K562 (cell line): Measurements from ENCODE around the gene VMP1. TPM values are rescaled to one million over a fixed set of nuclear protein-coding genes. Genes with fewer than 3 reads are reported as not detected.
A peak's percentile ranks its signal among the peaks of the same experiment; 100 is the strongest.

Experiments used
- ATF7 ChIP-seq: fragments of 450-650 bp; IDR thresholded peaks from 2 replicates; pipeline ENCODE4 v1.7.1; 2014; ENCODE audit warnings: mild to moderate bottlenecking, moderate library complexity
- CBX1 ChIP-seq: sonication (generic); IDR thresholded peaks from 2 replicates; pipeline ENCODE4 v1.6.1; 2016; ENCODE audit warnings: antibody characterized with exemption, low read depth, mild to moderate bottlenecking
- LEF1 ChIP-seq: fragments of 450-650 bp; IDR thresholded peaks from 2 replicates; pipeline ENCODE4 v1.6.1; 2016; ENCODE audit warnings: mild to moderate bottlenecking
- NEUROD1 ChIP-seq: fragments of 150-350 bp; IDR thresholded peaks from 2 replicates; pipeline ENCODE4 v1.6.1; 2014; ENCODE audit warnings: borderline replicate concordance, low read length, low read depth; ENCODE audit not compliant: partially characterized antibody
- NFATC3 ChIP-seq: fragments of 450-650 bp; IDR thresholded peaks from 2 replicates; pipeline ENCODE4 v1.6.1; 2017; ENCODE audit warnings: mild to moderate bottlenecking
- RBBP5 ChIP-seq: fragments of 200-600 bp; sonication (generic); IDR thresholded peaks from 2 replicates; pipeline ENCODE4 v1.6.1; 2012; ENCODE audit warnings: borderline replicate concordance, mild to moderate bottlenecking, low read length, control low read depth, inconsistent platforms; ENCODE audit not compliant: insufficient read depth, poor library complexity, severe bottlenecking
- TAF9B ChIP-seq: fragments of 450-650 bp; IDR thresholded peaks from 2 replicates; pipeline ENCODE4 v1.6.1; 2018; ENCODE audit warnings: mild to moderate bottlenecking; ENCODE audit not compliant: partially characterized antibody
- ZNF507 ChIP-seq: conservative IDR thresholded peaks from 2 replicates; pipeline ENCODE4 v1.6.1; 2017; ENCODE audit warnings: missing genetic modification characterization, missing compliant biosample characterization
- polyA plus RNA-seq, 8 experiments: library from polyadenylated mRNA; depleted of rRNA in 4 of 8; stranded (reverse) in 5 of 8; unstranded in 3 of 8; fragments of >200 nt; fragmentation: Nextera tagmentation in 2 of 8; fragmentation: Illumina TruSeq in 1 of 8; extraction: Ambion mirVana in 2 of 8; extraction: Trizol in 1 of 8; gene quantifications; 2 replicates each; pipeline versions ENCODE4 v1.2.1 to v1.2.3, GENCODE V29; 2011 to 2014; ENCODE audit warnings: inconsistent platforms in 1 of 8, missing spikeins in 1 of 8
- total RNA-seq, 7 experiments: library from RNA; depleted of rRNA in 6 of 7; stranded (reverse); fragments of >200 nt in 6 of 7; fragmentation: Illumina TruSeq in 2 of 7; extraction: Trizol in 2 of 7; gene quantifications; 2 replicates each; pipeline versions ENCODE4 v1.2.1 to v1.2.3, GENCODE V29; 2011 to 2021; ENCODE audit warnings: low replicate concordance in 1 of 7
- TF ChIP-seq, protein P1 (sequence below): sonication (generic); formaldehyde crosslinking; IDR thresholded peaks from 2 replicates; pipeline ENCODE4 v1.8.0; 2023; ENCODE audit warnings: mild to moderate bottlenecking, missing genetic modification reagents
- TF ChIP-seq, protein P2 (sequence below): fragments of 450-650 bp; IDR thresholded peaks from 2 replicates; pipeline ENCODE4 v1.6.1; 2014; ENCODE audit warnings: low read depth, mild to moderate bottlenecking, moderate library complexity, borderline replicate concordance
- TF ChIP-seq, protein P3 (sequence below): fragments of 250-450 bp; sonication (Bioruptor Pico); IDR thresholded peaks from 2 replicates; pipeline ENCODE4 v1.4.0; 2020
- TF ChIP-seq, protein P4 (sequence below): fragments of 450-650 bp; formaldehyde crosslinking; IDR thresholded peaks from 2 replicates; pipeline ENCODE4 v1.4.0; 2020; ENCODE audit warnings: mild to moderate bottlenecking
- TF ChIP-seq, protein P5 (sequence below): fragments of 250-450 bp; sonication (Bioruptor Pico); IDR thresholded peaks from 2 replicates; pipeline ENCODE4 v1.8.0; 2021; ENCODE audit warnings: mild to moderate bottlenecking, moderate library complexity
- TF ChIP-seq, protein P6 (sequence below), 2 experiments: fragments of 250-450 bp in 1 of 2; fragments of 450-650 bp in 1 of 2; sonication (Bioruptor Pico) in 1 of 2; IDR thresholded peaks; 2 replicates each; pipeline versions ENCODE4 v1.6.1 to v1.8.0; 2016 to 2021; ENCODE audit warnings: mild to moderate bottlenecking in 2 of 2, moderate library complexity in 2 of 2, missing compliant biosample characterization in 1 of 2, missing genetic modification characterization in 1 of 2

Gene VMP1
- total and polyA plus RNA-seq, 9 of the 15 experiments (the other 6 are each of a cell fraction or from before 2014, with no cell fraction given), result 123 to 304 (median 151) TPM

DNA sequence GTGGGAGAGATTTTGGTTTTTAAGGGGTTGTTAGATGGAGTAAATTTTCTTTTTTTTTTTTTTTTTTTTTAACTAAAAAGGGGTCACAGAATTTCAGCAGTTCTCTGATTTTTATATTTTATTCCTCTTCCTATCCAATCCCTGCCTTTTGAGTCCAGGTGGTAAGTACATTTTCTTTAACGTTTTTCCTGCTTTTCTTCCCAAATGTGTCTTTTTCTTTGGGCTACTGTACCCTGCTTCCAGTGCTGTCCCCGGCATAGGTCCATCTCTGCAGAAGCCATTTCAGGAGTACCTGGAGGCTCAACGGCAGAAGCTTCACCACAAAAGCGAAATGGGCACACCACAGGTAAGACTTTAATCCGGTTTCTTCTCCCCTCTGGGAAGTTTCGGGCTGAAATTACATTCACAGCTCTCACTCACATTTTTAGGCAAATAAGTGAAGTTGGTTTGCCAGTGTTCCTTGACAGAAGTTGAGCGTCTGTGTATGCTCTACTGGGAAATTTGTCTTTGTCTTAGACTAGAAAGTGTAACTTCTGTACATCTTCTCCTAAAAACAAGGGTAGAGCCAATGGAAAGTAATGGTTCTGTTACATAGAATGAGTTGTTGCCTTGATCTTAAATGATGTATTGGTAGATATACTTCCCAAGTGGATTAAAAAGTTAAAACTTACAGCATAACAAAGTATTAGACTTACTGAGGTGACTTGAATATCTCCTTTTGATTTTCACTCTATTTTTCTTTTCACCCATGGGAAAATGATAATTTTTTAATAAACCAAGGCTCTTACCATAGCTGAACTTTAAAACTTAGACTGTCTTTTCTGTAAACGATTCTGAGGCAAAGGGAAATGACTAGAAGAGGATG lies 130.8 kb downstream of the VMP1 start (continued):
- TF ChIP-seq LEF1, result no peak
- TF ChIP-seq ATF7, result no peak
- TF ChIP-seq, protein P1, sequence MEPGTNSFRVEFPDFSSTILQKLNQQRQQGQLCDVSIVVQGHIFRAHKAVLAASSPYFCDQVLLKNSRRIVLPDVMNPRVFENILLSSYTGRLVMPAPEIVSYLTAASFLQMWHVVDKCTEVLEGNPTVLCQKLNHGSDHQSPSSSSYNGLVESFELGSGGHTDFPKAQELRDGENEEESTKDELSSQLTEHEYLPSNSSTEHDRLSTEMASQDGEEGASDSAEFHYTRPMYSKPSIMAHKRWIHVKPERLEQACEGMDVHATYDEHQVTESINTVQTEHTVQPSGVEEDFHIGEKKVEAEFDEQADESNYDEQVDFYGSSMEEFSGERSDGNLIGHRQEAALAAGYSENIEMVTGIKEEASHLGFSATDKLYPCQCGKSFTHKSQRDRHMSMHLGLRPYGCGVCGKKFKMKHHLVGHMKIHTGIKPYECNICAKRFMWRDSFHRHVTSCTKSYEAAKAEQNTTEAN (CRISPR knock-in tag), result no peak
- peak; percentile 54 for TF ChIP-seq NFATC3
- no peak for TF ChIP-seq ZNF507 (tag)
- TF ChIP-seq, protein P2, sequence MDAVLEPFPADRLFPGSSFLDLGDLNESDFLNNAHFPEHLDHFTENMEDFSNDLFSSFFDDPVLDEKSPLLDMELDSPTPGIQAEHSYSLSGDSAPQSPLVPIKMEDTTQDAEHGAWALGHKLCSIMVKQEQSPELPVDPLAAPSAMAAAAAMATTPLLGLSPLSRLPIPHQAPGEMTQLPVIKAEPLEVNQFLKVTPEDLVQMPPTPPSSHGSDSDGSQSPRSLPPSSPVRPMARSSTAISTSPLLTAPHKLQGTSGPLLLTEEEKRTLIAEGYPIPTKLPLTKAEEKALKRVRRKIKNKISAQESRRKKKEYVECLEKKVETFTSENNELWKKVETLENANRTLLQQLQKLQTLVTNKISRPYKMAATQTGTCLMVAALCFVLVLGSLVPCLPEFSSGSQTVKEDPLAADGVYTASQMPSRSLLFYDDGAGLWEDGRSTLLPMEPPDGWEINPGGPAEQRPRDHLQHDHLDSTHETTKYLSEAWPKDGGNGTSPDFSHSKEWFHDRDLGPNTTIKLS, result no peak
- TF ChIP-seq, protein P3, sequence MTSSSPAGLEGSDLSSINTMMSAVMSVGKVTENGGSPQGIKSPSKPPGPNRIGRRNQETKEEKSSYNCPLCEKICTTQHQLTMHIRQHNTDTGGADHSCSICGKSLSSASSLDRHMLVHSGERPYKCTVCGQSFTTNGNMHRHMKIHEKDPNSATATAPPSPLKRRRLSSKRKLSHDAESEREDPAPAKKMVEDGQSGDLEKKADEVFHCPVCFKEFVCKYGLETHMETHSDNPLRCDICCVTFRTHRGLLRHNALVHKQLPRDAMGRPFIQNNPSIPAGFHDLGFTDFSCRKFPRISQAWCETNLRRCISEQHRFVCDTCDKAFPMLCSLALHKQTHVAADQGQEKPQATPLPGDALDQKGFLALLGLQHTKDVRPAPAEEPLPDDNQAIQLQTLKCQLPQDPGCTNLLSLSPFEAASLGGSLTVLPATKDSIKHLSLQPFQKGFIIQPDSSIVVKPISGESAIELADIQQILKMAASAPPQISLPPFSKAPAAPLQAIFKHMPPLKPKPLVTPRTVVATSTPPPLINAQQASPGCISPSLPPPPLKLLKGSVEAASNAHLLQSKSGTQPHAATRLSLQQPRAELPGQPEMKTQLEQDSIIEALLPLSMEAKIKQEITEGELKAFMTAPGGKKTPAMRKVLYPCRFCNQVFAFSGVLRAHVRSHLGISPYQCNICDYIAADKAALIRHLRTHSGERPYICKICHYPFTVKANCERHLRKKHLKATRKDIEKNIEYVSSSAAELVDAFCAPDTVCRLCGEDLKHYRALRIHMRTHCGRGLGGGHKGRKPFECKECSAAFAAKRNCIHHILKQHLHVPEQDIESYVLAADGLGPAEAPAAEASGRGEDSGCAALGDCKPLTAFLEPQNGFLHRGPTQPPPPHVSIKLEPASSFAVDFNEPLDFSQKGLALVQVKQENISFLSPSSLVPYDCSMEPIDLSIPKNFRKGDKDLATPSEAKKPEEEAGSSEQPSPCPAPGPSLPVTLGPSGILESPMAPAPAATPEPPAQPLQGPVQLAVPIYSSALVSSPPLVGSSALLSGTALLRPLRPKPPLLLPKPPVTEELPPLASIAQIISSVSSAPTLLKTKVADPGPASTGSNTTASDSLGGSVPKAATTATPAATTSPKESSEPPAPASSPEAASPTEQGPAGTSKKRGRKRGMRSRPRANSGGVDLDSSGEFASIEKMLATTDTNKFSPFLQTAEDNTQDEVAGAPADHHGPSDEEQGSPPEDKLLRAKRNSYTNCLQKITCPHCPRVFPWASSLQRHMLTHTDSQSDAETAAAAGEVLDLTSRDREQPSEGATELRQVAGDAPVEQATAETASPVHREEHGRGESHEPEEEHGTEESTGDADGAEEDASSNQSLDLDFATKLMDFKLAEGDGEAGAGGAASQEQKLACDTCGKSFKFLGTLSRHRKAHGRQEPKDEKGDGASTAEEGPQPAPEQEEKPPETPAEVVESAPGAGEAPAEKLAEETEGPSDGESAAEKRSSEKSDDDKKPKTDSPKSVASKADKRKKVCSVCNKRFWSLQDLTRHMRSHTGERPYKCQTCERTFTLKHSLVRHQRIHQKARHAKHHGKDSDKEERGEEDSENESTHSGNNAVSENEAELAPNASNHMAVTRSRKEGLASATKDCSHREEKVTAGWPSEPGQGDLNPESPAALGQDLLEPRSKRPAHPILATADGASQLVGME, result no peak
- no peak for TF ChIP-seq RBBP5
- TF ChIP-seq, protein P4, sequence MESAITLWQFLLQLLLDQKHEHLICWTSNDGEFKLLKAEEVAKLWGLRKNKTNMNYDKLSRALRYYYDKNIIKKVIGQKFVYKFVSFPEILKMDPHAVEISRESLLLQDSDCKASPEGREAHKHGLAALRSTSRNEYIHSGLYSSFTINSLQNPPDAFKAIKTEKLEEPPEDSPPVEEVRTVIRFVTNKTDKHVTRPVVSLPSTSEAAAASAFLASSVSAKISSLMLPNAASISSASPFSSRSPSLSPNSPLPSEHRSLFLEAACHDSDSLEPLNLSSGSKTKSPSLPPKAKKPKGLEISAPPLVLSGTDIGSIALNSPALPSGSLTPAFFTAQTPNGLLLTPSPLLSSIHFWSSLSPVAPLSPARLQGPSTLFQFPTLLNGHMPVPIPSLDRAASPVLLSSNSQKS (CRISPR knock-in tag), result no peak
- TF ChIP-seq, protein P5, sequence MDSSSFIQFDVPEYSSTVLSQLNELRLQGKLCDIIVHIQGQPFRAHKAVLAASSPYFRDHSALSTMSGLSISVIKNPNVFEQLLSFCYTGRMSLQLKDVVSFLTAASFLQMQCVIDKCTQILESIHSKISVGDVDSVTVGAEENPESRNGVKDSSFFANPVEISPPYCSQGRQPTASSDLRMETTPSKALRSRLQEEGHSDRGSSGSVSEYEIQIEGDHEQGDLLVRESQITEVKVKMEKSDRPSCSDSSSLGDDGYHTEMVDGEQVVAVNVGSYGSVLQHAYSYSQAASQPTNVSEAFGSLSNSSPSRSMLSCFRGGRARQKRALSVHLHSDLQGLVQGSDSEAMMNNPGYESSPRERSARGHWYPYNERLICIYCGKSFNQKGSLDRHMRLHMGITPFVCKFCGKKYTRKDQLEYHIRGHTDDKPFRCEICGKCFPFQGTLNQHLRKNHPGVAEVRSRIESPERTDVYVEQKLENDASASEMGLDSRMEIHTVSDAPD (CRISPR knock-in tag), result no peak
- no peak for TF ChIP-seq CBX1
- TF ChIP-seq TAF9B, result peak; percentile 5
- TF ChIP-seq NEUROD1, result no peak
- TF ChIP-seq, protein P6, sequence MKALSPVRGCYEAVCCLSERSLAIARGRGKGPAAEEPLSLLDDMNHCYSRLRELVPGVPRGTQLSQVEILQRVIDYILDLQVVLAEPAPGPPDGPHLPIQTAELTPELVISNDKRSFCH (CRISPR knock-in tag; IDR thresholded peaks at IDR 0.05), result no peak
- TF ChIP-seq, protein P6 (tag; IDR thresholded peaks at IDR 0.05), result no peak
